Measurements from ENCODE around the gene MYH7B. TPM values are rescaled to one million over a fixed set of nuclear protein-coding genes. Genes with fewer than 3 reads are reported as not detected.

Gene MYH7B
- total and polyA plus RNA-seq, 2 experiments from 2014 or later = 0.10 to 1.1 TPM

DNA sequence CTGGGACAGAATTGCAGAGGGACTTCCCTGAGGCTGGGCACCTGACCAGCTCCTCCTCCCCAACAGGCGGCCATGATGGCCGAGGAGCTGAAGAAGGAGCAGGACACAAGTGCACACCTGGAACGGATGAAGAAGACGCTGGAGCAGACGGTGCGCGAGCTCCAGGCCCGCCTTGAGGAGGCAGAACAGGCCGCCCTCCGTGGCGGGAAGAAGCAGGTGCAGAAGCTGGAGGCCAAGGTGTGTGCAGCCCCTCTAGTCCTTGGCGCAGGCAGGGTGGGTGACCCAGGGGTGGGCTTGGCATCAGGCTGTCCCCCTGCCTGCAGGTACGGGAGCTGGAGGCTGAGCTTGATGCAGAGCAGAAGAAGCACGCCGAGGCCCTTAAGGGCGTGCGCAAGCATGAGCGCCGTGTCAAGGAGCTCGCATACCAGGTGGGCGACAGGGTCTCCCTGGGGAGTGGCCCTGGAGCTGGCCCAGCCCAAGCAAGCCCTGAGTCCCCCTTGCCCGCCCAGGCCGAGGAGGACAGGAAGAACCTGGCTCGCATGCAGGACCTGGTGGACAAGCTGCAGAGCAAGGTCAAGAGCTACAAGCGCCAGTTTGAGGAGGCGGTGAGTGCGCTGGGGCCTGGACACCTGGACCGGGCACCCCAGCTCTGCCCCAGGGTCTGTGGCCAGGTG, 45.4 kb downstream of the MYH7B start:
- no peak overlapping the region for H3K4me3 ChIP-seq
- Mint-ChIP-seq H3K27ac (no peak overlapping the region), H3K4me3 (no peak overlapping the region), H3K36me3 (ENCODE audit: low read depth) (peaks cover 46% of the 10 kb centered on the region), H3K4me1 (peaks cover 19% of the 10 kb centered on the region), H3K27me3 (ENCODE audit: insufficient read depth, low read depth, poor library complexity) (peaks cover 32% of the 10 kb centered on the region), H3K9me3 (peaks cover 4% of the 10 kb centered on the region; the same call in 2 of the 3 replicates)
- H3F3A ChIP-seq (replicated peaks; ENCODE audit: low read depth) = 0 out of 2 replicates have a peak, but pooled peaks cover 6% of the 10 kb centered on the region
- no peaks in the 10 kb centered on the region; the same call in 1 of the 2 replicates for H4K20me1 ChIP-seq (replicated peaks; ENCODE audit: insufficient read depth)
- no peaks in the 10 kb centered on the region for H3K4me1 ChIP-seq (ENCODE audit: insufficient read depth)
- H3K36me3 ChIP-seq (ENCODE audit: insufficient read depth) = peaks cover 3% of the 10 kb centered on the region; the same call in 1 of the 2 replicates
- no peak overlapping the region for H2AFZ ChIP-seq
- TF ChIP-seq ZNF114 (CRISPR knock-in tag; IDR thresholded peaks at IDR 0.05) = no peak
- no peak for TF ChIP-seq POLR2AphosphoS5 (IDR thresholded peaks at IDR 0.05; ENCODE audit: low read depth)
- no peak for TF ChIP-seq STAT1 (IDR thresholded peaks at IDR 0.05; ENCODE audit: unreplicated experiment)
- TF ChIP-seq, protein P1, sequence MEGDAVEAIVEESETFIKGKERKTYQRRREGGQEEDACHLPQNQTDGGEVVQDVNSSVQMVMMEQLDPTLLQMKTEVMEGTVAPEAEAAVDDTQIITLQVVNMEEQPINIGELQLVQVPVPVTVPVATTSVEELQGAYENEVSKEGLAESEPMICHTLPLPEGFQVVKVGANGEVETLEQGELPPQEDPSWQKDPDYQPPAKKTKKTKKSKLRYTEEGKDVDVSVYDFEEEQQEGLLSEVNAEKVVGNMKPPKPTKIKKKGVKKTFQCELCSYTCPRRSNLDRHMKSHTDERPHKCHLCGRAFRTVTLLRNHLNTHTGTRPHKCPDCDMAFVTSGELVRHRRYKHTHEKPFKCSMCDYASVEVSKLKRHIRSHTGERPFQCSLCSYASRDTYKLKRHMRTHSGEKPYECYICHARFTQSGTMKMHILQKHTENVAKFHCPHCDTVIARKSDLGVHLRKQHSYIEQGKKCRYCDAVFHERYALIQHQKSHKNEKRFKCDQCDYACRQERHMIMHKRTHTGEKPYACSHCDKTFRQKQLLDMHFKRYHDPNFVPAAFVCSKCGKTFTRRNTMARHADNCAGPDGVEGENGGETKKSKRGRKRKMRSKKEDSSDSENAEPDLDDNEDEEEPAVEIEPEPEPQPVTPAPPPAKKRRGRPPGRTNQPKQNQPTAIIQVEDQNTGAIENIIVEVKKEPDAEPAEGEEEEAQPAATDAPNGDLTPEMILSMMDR (conservative IDR thresholded peaks at IDR 0.05; ENCODE audit: low read depth in 2 of 2) = no peak
- TF ChIP-seq EZH2phosphoT487 (IDR thresholded peaks at IDR 0.05; ENCODE audit: unreplicated experiment) = no peak
- TF ChIP-seq ZNF331 (CRISPR knock-in tag; IDR thresholded peaks at IDR 0.05; ENCODE audit: low read depth) = no peak
- no peak for TF ChIP-seq JUNB (IDR thresholded peaks at IDR 0.05; ENCODE audit: unreplicated experiment)
- TF ChIP-seq CREB1 (CRISPR knock-in tag; IDR thresholded peaks at IDR 0.05; ENCODE audit: low read depth) = no peak
- TF ChIP-seq, protein P2, sequence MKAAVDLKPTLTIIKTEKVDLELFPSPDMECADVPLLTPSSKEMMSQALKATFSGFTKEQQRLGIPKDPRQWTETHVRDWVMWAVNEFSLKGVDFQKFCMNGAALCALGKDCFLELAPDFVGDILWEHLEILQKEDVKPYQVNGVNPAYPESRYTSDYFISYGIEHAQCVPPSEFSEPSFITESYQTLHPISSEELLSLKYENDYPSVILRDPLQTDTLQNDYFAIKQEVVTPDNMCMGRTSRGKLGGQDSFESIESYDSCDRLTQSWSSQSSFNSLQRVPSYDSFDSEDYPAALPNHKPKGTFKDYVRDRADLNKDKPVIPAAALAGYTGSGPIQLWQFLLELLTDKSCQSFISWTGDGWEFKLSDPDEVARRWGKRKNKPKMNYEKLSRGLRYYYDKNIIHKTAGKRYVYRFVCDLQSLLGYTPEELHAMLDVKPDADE (IDR thresholded peaks at IDR 0.05) = no peak
- TF ChIP-seq, protein P3, sequence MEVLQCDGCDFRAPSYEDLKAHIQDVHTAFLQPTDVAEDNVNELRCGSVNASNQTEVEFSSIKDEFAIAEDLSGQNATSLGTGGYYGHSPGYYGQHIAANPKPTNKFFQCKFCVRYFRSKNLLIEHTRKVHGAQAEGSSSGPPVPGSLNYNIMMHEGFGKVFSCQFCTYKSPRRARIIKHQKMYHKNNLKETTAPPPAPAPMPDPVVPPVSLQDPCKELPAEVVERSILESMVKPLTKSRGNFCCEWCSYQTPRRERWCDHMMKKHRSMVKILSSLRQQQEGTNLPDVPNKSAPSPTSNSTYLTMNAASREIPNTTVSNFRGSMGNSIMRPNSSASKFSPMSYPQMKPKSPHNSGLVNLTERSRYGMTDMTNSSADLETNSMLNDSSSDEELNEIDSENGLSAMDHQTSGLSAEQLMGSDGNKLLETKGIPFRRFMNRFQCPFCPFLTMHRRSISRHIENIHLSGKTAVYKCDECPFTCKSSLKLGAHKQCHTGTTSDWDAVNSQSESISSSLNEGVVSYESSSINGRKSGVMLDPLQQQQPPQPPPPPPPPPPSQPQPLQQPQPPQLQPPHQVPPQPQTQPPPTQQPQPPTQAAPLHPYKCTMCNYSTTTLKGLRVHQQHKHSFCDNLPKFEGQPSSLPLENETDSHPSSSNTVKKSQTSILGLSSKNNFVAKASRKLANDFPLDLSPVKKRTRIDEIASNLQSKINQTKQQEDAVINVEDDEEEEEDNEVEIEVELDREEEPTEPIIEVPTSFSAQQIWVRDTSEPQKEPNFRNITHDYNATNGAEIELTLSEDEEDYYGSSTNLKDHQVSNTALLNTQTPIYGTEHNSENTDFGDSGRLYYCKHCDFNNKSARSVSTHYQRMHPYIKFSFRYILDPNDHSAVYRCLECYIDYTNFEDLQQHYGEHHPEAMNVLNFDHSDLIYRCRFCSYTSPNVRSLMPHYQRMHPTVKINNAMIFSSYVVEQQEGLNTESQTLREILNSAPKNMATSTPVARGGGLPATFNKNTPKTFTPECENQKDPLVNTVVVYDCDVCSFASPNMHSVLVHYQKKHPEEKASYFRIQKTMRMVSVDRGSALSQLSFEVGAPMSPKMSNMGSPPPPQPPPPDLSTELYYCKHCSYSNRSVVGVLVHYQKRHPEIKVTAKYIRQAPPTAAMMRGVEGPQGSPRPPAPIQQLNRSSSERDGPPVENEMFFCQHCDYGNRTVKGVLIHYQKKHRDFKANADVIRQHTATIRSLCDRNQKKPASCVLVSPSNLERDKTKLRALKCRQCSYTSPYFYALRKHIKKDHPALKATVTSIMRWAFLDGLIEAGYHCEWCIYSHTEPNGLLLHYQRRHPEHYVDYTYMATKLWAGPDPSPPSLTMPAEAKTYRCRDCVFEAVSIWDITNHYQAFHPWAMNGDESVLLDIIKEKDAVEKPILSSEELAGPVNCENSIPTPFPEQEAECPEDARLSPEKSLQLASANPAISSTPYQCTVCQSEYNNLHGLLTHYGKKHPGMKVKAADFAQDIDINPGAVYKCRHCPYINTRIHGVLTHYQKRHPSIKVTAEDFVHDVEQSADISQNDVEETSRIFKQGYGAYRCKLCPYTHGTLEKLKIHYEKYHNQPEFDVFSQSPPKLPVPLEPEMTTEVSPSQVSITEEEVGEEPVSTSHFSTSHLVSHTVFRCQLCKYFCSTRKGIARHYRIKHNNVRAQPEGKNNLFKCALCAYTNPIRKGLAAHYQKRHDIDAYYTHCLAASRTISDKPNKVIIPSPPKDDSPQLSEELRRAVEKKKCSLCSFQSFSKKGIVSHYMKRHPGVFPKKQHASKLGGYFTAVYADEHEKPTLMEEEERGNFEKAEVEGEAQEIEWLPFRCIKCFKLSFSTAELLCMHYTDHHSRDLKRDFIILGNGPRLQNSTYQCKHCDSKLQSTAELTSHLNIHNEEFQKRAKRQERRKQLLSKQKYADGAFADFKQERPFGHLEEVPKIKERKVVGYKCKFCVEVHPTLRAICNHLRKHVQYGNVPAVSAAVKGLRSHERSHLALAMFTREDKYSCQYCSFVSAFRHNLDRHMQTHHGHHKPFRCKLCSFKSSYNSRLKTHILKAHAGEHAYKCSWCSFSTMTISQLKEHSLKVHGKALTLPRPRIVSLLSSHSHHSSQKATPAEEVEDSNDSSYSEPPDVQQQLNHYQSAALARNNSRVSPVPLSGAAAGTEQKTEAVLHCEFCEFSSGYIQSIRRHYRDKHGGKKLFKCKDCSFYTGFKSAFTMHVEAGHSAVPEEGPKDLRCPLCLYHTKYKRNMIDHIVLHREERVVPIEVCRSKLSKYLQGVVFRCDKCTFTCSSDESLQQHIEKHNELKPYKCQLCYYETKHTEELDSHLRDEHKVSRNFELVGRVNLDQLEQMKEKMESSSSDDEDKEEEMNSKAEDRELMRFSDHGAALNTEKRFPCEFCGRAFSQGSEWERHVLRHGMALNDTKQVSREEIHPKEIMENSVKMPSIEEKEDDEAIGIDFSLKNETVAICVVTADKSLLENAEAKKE (CRISPR knock-in tag; IDR thresholded peaks at IDR 0.05) = no peak
- TF ChIP-seq NANOG (IDR thresholded peaks at IDR 0.05; ENCODE audit: borderline replicate concordance) = no peak
- no peak for TF ChIP-seq EZH2 (IDR thresholded peaks at IDR 0.05; ENCODE audit: low read depth, unreplicated experiment)
- TF ChIP-seq, protein P4, sequence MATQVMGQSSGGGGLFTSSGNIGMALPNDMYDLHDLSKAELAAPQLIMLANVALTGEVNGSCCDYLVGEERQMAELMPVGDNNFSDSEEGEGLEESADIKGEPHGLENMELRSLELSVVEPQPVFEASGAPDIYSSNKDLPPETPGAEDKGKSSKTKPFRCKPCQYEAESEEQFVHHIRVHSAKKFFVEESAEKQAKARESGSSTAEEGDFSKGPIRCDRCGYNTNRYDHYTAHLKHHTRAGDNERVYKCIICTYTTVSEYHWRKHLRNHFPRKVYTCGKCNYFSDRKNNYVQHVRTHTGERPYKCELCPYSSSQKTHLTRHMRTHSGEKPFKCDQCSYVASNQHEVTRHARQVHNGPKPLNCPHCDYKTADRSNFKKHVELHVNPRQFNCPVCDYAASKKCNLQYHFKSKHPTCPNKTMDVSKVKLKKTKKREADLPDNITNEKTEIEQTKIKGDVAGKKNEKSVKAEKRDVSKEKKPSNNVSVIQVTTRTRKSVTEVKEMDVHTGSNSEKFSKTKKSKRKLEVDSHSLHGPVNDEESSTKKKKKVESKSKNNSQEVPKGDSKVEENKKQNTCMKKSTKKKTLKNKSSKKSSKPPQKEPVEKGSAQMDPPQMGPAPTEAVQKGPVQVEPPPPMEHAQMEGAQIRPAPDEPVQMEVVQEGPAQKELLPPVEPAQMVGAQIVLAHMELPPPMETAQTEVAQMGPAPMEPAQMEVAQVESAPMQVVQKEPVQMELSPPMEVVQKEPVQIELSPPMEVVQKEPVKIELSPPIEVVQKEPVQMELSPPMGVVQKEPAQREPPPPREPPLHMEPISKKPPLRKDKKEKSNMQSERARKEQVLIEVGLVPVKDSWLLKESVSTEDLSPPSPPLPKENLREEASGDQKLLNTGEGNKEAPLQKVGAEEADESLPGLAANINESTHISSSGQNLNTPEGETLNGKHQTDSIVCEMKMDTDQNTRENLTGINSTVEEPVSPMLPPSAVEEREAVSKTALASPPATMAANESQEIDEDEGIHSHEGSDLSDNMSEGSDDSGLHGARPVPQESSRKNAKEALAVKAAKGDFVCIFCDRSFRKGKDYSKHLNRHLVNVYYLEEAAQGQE (IDR thresholded peaks at IDR 0.05; ENCODE audit: unreplicated experiment) = no peak
- no peak overlapping the region for H3K27ac ChIP-seq (ENCODE audit: low read depth)
- H3K27me3 ChIP-seq (ENCODE audit: insufficient read depth) = no peaks in the 10 kb centered on the region
- no peak overlapping the region for H3K4me2 ChIP-seq
- ATAC-seq (no peak), DNase-seq (ENCODE audit: low spot score) (no peak)
- H3K9me2 ChIP-seq (ENCODE audit: insufficient read depth) = no peaks in the 10 kb centered on the region
- H3K79me2 ChIP-seq (replicated peaks; ENCODE audit: insufficient read depth) = no peaks in the 10 kb centered on the region

Measured in GM23338 (cell line).